Lower lobe of right lung (tissue), 2 donors: ENCODE measurements around the gene TMEM240. TPM values are rescaled to one million over a fixed set of nuclear protein-coding genes. Genes with fewer than 3 reads are reported as not detected.
"Not testable (repeated sequence)": the region's sequence is repeated elsewhere in the genome, so short reads cannot be mapped to it uniquely, and the experiment has no call there.

Experiments
- ATAC-seq, 2 donors: fragments of 200-7000 bp; cut with Tn5 transposase; one replicate each; pipeline ENCODE4 v1.9.1; 2020 to 2022; ENCODE audit warnings: mild to moderate bottlenecking in 2 of 2, moderate library complexity in 2 of 2
- DNase-seq: peaks from one replicate; pipeline ENCODE4 v3.0.0-alpha.2; 2020
- H3K27ac ChIP-seq: fragments of 200-600 bp; one replicate; pipeline ENCODE4 v1.8.0; 2022
- H3K27me3 ChIP-seq: fragments of 200-600 bp; one replicate; pipeline ENCODE4 v1.8.0; 2022; ENCODE audit warnings: low read depth
- H3K36me3 ChIP-seq: fragments of 200-600 bp; one replicate; pipeline ENCODE4 v1.8.0; 2022; ENCODE audit warnings: mild to moderate bottlenecking
- H3K4me1 ChIP-seq: fragments of 200-600 bp; one replicate; pipeline ENCODE4 v1.8.0; 2022
- H3K4me3 ChIP-seq: fragments of 200-600 bp; one replicate; pipeline ENCODE4 v1.8.0; 2022; ENCODE audit warnings: mild to moderate bottlenecking
- H3K9me3 ChIP-seq: fragments of 200-600 bp; one replicate; pipeline ENCODE4 v1.8.0; 2022
- CTCF ChIP-seq: fragments of 200-600 bp; IDR thresholded peaks from one replicate; pipeline ENCODE4 v1.8.0; 2022; ENCODE audit warnings: antibody characterized with exemption, mild to moderate bottlenecking
- intact Hi-C: fragments of 100-400 bp; cut with DNase I; formaldehyde crosslinking; loops from one replicate; pipeline ENCODE4 v1.11.0; 2022
- total RNA-seq: library from RNA; stranded (reverse); fragmentation: NEBNext Ultra II Directional; extraction: Animal tissue kit (Norgen Biotek cat#: 25700); gene quantifications from one replicate; pipeline ENCODE4 v1.2.1, GENCODE V29; 2021
- donor health status: DM: no; HTN: yes; CAD: no; lungs with severe emphysema.

Gene TMEM240
- total RNA-seq, 1 donor from 2014 or later: 3.9 TPM

GRCh38 chr1:1505366-1505798 is 35.0 kb downstream of the TMEM240 start:
- H3K27me3 ChIP-seq, H3K36me3 ChIP-seq, intact Hi-C loops, H3K9me3 ChIP-seq, H3K4me1 ChIP-seq: not testable (repeated sequence)
- ATAC-seq (peak; percentile 46 to 54), DNase-seq (peak; percentile 63)
- Histone ChIP-seq H3K27ac (peak overlapping the region; percentile 84), H3K4me3 (peak overlapping the region; percentile 32)
- TF ChIP-seq CTCF: peak; percentile 18

GRCh38 chr1:1504777-1505365 is 35.6 kb downstream of the TMEM240 start:
- Histone ChIP-seq H3K4me3 (peak overlapping the region; percentile 32), H3K27ac (peak overlapping the region; percentile 84)
- DNase-seq (peak; percentile 81), ATAC-seq (peak; percentile 46 to 71)
- H3K4me1 ChIP-seq, H3K27me3 ChIP-seq, intact Hi-C loops, H3K9me3 ChIP-seq, H3K36me3 ChIP-seq: not testable (repeated sequence)
- peak; percentile 69 for TF ChIP-seq CTCF

GRCh38 chr1:1495461-1495975 is 44.9 kb downstream of the TMEM240 start:
- DNase-seq, H3K9me3 ChIP-seq, H3K27ac ChIP-seq, intact Hi-C loops, H3K4me3 ChIP-seq, H3K27me3 ChIP-seq, H3K4me1 ChIP-seq: not testable (repeated sequence)
- peak; percentile 4 to 10 for ATAC-seq
- peaks cover 29% of the 10 kb centered on the region for H3K36me3 ChIP-seq

GRCh38 chr1:1494311-1494710 is 46.1 kb downstream of the TMEM240 start:
- H3K27me3 ChIP-seq, ATAC-seq, H3K4me3 ChIP-seq, H3K9me3 ChIP-seq, H3K27ac ChIP-seq, H3K4me1 ChIP-seq, intact Hi-C loops, DNase-seq: not testable (repeated sequence)
- H3K36me3 ChIP-seq: peaks cover 41% of the 10 kb centered on the region

GRCh38 chr1:1491601-1492000 is 48.8 kb downstream of the TMEM240 start:
- H3K36me3 ChIP-seq: peaks cover 67% of the 10 kb centered on the region
- no peak for ATAC-seq

GRCh38 chr1:1490633-1491230 is 49.7 kb downstream of the TMEM240 start:
- H3K36me3 ChIP-seq: peaks cover 72% of the 10 kb centered on the region
- no peaks in the 10 kb centered on the region for H3K4me1 ChIP-seq
- H3K27me3 ChIP-seq: no peaks in the 10 kb centered on the region
- H3K4me3 ChIP-seq: no peak overlapping the region
- H3K9me3 ChIP-seq: peaks cover 7% of the 10 kb centered on the region
- no peak overlapping the region for H3K27ac ChIP-seq
- no peak for TF ChIP-seq CTCF
- intact Hi-C loops: no loop called here
- ATAC-seq (no peak), DNase-seq (no peak)

More at GRCh38 chr1:1491601-1492000, 48.8 kb downstream of the TMEM240 start:
- peaks cover 7% of the 10 kb centered on the region for H3K9me3 ChIP-seq
- DNase-seq: no peak
- no peaks in the 10 kb centered on the region for H3K27me3 ChIP-seq
- H3K27ac ChIP-seq: no peak overlapping the region
- H3K4me1 ChIP-seq: no peaks in the 10 kb centered on the region
- no peak overlapping the region for H3K4me3 ChIP-seq
- intact Hi-C loops: no loop called here
- TF ChIP-seq CTCF: no peak
